HEK293 (cell line): ENCODE measurements around the gene DUSP18.

ENCODE experiments used
- CTCF ChIA-PET: fragments of 350-600 bp; formaldehyde crosslinking; extraction: SDS; loops from one replicate; lab custom pipeline; 2021; ENCODE audit warnings: antibody characterized with exemption; lab: Yijun Ruan, JAX
- POLR2A ChIA-PET: fragments of 300-600 bp; formaldehyde crosslinking; extraction: SDS; loops from one replicate; lab custom pipeline; 2020; ENCODE audit warnings: antibody characterized with exemption, inconsistent platforms; lab: Yijun Ruan, JAX
- H3K27ac ChIP-seq: fragments of 200-500 bp; sonication (Bioruptor generic); 2 replicates; pipeline ENCODE4 v1.5.1; 2014; ENCODE audit warnings: low read depth, low read length, control low read depth, inconsistent platforms; ENCODE audit errors: extremely low read depth
- H3K36me3 ChIP-seq, 2 experiments: fragments of 200-500 bp in 1 of 2; sonication (Bioruptor generic) in 1 of 2; 1 replicate in 1 of 2; 2 replicates in 1 of 2; pipeline ENCODE4 v1.5.1; 2014 to 2017; ENCODE audit warnings: inconsistent platforms in 2 of 2, low read length in 2 of 2; ENCODE audit not compliant: control insufficient read depth in 2 of 2, insufficient read depth in 1 of 2
- H3K4me1 ChIP-seq: fragments of 200-500 bp; sonication (Bioruptor generic); 2 replicates; pipeline ENCODE4 v1.5.1; 2014; ENCODE audit warnings: mild to moderate bottlenecking, low read length, inconsistent platforms; ENCODE audit not compliant: control insufficient read depth, insufficient read depth
- H3K4me3 ChIP-seq: 2 replicates; pipeline ENCODE4 v1.5.1; 2011; ENCODE audit warnings: low read depth, mild to moderate bottlenecking, control low read depth, low read length, moderate library complexity
- H3K9me3 ChIP-seq: fragments of 200-500 bp; sonication (Bioruptor generic); 2 replicates; pipeline ENCODE4 v1.5.1; 2014; ENCODE audit warnings: low read depth, low read length, inconsistent platforms; ENCODE audit not compliant: control insufficient read depth, insufficient read depth
- FEZF1 ChIP-seq: fragments of 450-650 bp; formaldehyde crosslinking; IDR thresholded peaks from 2 replicates; pipeline ENCODE4 v1.5.1; 2016; ENCODE audit warnings: missing biosample characterization, missing genetic modification characterization
- GLIS1 ChIP-seq: fragments of 450-650 bp; formaldehyde crosslinking; IDR thresholded peaks from 2 replicates; pipeline ENCODE4 v1.5.1; 2016; ENCODE audit warnings: missing biosample characterization, missing genetic modification characterization
- KLF16 ChIP-seq: fragments of 450-650 bp; formaldehyde crosslinking; IDR thresholded peaks from 2 replicates; pipeline ENCODE4 v1.5.1; 2017; ENCODE audit warnings: missing biosample characterization, missing genetic modification characterization
- KLF7 ChIP-seq: fragments of 450-650 bp; formaldehyde crosslinking; IDR thresholded peaks from 2 replicates; pipeline ENCODE4 v1.5.1; 2016; ENCODE audit warnings: missing biosample characterization, missing genetic modification characterization, borderline replicate concordance
- KLF8 ChIP-seq: fragments of 450-650 bp; formaldehyde crosslinking; IDR thresholded peaks from 2 replicates; pipeline ENCODE4 v1.5.1; 2016; ENCODE audit warnings: missing biosample characterization, missing genetic modification characterization
- KLF9 ChIP-seq: fragments of 450-650 bp; formaldehyde crosslinking; IDR thresholded peaks from 2 replicates; pipeline ENCODE4 v1.5.1; 2016; ENCODE audit warnings: missing biosample characterization, missing genetic modification characterization, low read depth
- YY1 ChIP-seq: fragments of 450-650 bp; formaldehyde crosslinking; IDR thresholded peaks from 2 replicates; pipeline ENCODE4 v1.5.1; 2018; ENCODE audit warnings: missing biosample characterization, missing genetic modification characterization
- ZBTB1 ChIP-seq: fragments of 450-650 bp; formaldehyde crosslinking; IDR thresholded peaks from 2 replicates; pipeline ENCODE4 v1.5.1; 2016; ENCODE audit warnings: missing biosample characterization, missing genetic modification characterization
- ZBTB7A ChIP-seq: fragments of 450-650 bp; formaldehyde crosslinking; IDR thresholded peaks from 2 replicates; pipeline ENCODE4 v1.5.1; 2016; ENCODE audit warnings: low read depth, missing biosample characterization, missing genetic modification characterization
- ZFHX2 ChIP-seq: fragments of 450-650 bp; formaldehyde crosslinking; conservative IDR thresholded peaks from 2 replicates; pipeline ENCODE4 v1.5.1; 2016; ENCODE audit warnings: missing biosample characterization, missing genetic modification characterization
- ZFP3 ChIP-seq: fragments of 450-650 bp; formaldehyde crosslinking; IDR thresholded peaks from 2 replicates; pipeline ENCODE4 v1.5.1; 2016; ENCODE audit warnings: low read depth, missing biosample characterization, missing genetic modification characterization
- ZFP41 ChIP-seq: fragments of 450-650 bp; formaldehyde crosslinking; IDR thresholded peaks from 2 replicates; pipeline ENCODE4 v1.5.1; 2016; ENCODE audit warnings: missing biosample characterization, missing genetic modification characterization, borderline replicate concordance
- ZNF112 ChIP-seq: fragments of 450-650 bp; formaldehyde crosslinking; IDR thresholded peaks from 2 replicates; pipeline ENCODE4 v1.5.0; 2017; ENCODE audit warnings: missing biosample characterization, missing genetic modification characterization
- ZNF133 ChIP-seq: fragments of 450-650 bp; formaldehyde crosslinking; IDR thresholded peaks from 2 replicates; pipeline ENCODE4 v1.5.1; 2016; ENCODE audit warnings: missing biosample characterization, missing genetic modification characterization
- ZNF16 ChIP-seq: fragments of 450-650 bp; formaldehyde crosslinking; IDR thresholded peaks from 2 replicates; pipeline ENCODE4 v1.5.1; 2016; ENCODE audit warnings: low read depth, missing biosample characterization, missing genetic modification characterization
- ZNF274 ChIP-seq, 2 experiments: fragments of 200-500 bp in 1 of 2; fragments of 450-650 bp in 1 of 2; sonication (Bioruptor generic) in 1 of 2; formaldehyde crosslinking in 1 of 2; IDR thresholded peaks; 2 replicates each; pipeline versions ENCODE4 v1.5.1 to v1.6.1; 2014 to 2016; ENCODE audit warnings: borderline replicate concordance in 1 of 2, inconsistent platforms in 1 of 2, low read length in 1 of 2, missing biosample characterization in 1 of 2, missing genetic modification characterization in 1 of 2
- ZNF366 ChIP-seq: fragments of 450-650 bp; formaldehyde crosslinking; conservative IDR thresholded peaks from 2 replicates; pipeline ENCODE4 v1.5.1; 2016; ENCODE audit warnings: missing biosample characterization, missing genetic modification characterization
- ZNF394 ChIP-seq: fragments of 450-650 bp; formaldehyde crosslinking; IDR thresholded peaks from 2 replicates; pipeline ENCODE4 v1.5.1; 2016; ENCODE audit warnings: missing biosample characterization, missing genetic modification characterization, mild to moderate bottlenecking, moderate library complexity, borderline replicate concordance
- ZNF549 ChIP-seq: fragments of 450-650 bp; IDR thresholded peaks from 2 replicates; pipeline ENCODE4 v1.5.1; 2018; ENCODE audit warnings: missing biosample characterization, missing genetic modification characterization, mild to moderate bottlenecking, inconsistent platforms, moderate library complexity
- ZNF555 ChIP-seq: fragments of 450-650 bp; formaldehyde crosslinking; conservative IDR thresholded peaks from 2 replicates; pipeline ENCODE4 v1.5.1; 2017; ENCODE audit warnings: missing biosample characterization, mild to moderate bottlenecking, missing genetic modification characterization, inconsistent platforms
- ZNF558 ChIP-seq: fragments of 450-650 bp; formaldehyde crosslinking; IDR thresholded peaks from 2 replicates; pipeline ENCODE4 v1.5.1; 2016; ENCODE audit warnings: missing biosample characterization, missing genetic modification characterization
- ZNF660 ChIP-seq: fragments of 450-650 bp; IDR thresholded peaks from 2 replicates; pipeline ENCODE4 v1.5.1; 2018; ENCODE audit warnings: missing biosample characterization, mild to moderate bottlenecking, missing genetic modification characterization
- ZNF747 ChIP-seq: fragments of 450-650 bp; formaldehyde crosslinking; IDR thresholded peaks from 2 replicates; pipeline ENCODE4 v1.5.1; 2016; ENCODE audit warnings: missing biosample characterization, missing genetic modification characterization
- ZNF76 ChIP-seq: fragments of 450-650 bp; formaldehyde crosslinking; IDR thresholded peaks from 2 replicates; pipeline ENCODE4; 2016; ENCODE audit warnings: low read depth, missing biosample characterization, missing genetic modification characterization, borderline replicate concordance
- ZNF785 ChIP-seq: fragments of 450-650 bp; formaldehyde crosslinking; IDR thresholded peaks from 2 replicates; pipeline ENCODE4 v1.5.1; 2016; ENCODE audit warnings: missing biosample characterization, missing genetic modification characterization
- ZNF830 ChIP-seq: fragments of 450-650 bp; IDR thresholded peaks from 2 replicates; pipeline ENCODE4 v1.5.0; 2018; ENCODE audit warnings: missing biosample characterization, missing genetic modification characterization, low read depth, mild to moderate bottlenecking, moderate library complexity
- TF ChIP-seq, protein P1 (sequence below): fragments of 450-650 bp; formaldehyde crosslinking; IDR thresholded peaks from 2 replicates; pipeline ENCODE4 v1.5.1; 2017; ENCODE audit warnings: missing biosample characterization, missing genetic modification characterization
- TF ChIP-seq, protein P2 (sequence below): fragments of 450-650 bp; formaldehyde crosslinking; conservative IDR thresholded peaks from 2 replicates; pipeline ENCODE4 v1.5.1; 2016; ENCODE audit warnings: low read depth, missing biosample characterization, missing genetic modification characterization
- TF ChIP-seq, protein P3 (sequence below): fragments of 450-650 bp; formaldehyde crosslinking; IDR thresholded peaks from 2 replicates; pipeline ENCODE4 v1.5.1; 2016; ENCODE audit warnings: missing biosample characterization, missing genetic modification characterization

DUSP18 gene

GRCh38 chr22:30687358-30687757 is 19.7 kb upstream of the DUSP18 start (continued):
- TF ChIP-seq, protein P1, sequence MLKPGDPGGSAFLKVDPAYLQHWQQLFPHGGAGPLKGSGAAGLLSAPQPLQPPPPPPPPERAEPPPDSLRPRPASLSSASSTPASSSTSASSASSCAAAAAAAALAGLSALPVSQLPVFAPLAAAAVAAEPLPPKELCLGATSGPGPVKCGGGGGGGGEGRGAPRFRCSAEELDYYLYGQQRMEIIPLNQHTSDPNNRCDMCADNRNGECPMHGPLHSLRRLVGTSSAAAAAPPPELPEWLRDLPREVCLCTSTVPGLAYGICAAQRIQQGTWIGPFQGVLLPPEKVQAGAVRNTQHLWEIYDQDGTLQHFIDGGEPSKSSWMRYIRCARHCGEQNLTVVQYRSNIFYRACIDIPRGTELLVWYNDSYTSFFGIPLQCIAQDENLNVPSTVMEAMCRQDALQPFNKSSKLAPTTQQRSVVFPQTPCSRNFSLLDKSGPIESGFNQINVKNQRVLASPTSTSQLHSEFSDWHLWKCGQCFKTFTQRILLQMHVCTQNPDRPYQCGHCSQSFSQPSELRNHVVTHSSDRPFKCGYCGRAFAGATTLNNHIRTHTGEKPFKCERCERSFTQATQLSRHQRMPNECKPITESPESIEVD (tag by site-specific recombination) = no peak
- TF ChIP-seq YY1 (tag by site-specific recombination) (no peak), ZBTB7A (tag by site-specific recombination) (no peak), ZBTB1 (no peak)

GRCh38 chr22:30685178-30685577 is 17.5 kb upstream of the DUSP18 start:
- CTCF ChIA-PET = interaction anchor here (1.1 to 2.9 kb wide), 2 partner anchors 16 to 50 kb away, joined by 3 to 11 read pairs; partner anchors contain the start of gene SLC35E4
- TF ChIP-seq ZNF747 (tag by site-specific recombination) (no peak), ZNF366 (tag by site-specific recombination) (no peak), ZNF394 (tag by site-specific recombination) (0 out of 2 replicates have a peak, but pooled peaks have one; percentile 12), KLF7 (tag by site-specific recombination) (no peak), ZFP41 (tag by site-specific recombination) (no peak), ZNF555 (tag by site-specific recombination) (no peak), ZFP3 (no peak)
- H3K27ac ChIP-seq = no peak overlapping the region
- H3K4me1 ChIP-seq = no peaks in the 10 kb centered on the region
- H3K9me3 ChIP-seq = no peaks in the 10 kb centered on the region
- H3K36me3 ChIP-seq = no peaks in the 10 kb centered on the region
- H3K4me3 ChIP-seq = no peak overlapping the region
- POLR2A ChIA-PET = no interaction called here

- H3K27ac ChIP-seq = no peak overlapping the region
- H3K9me3 ChIP-seq = no peaks in the 10 kb centered on the region
- H3K4me3 ChIP-seq = no peak overlapping the region
- H3K36me3 ChIP-seq = no peaks in the 10 kb centered on the region
- ChIA-PET CTCF (interaction anchor here (0.9 to 1.5 kb wide), 2 partner anchors 47 to 73 kb away, joined by 4 read pairs; no protein-coding TSS in a partner anchor), POLR2A (interaction anchor here (1.0 kb wide), 1 partner anchor 12 kb away, joined by 5 read pairs; no protein-coding TSS in a partner anchor)
- H3K4me1 ChIP-seq = no peaks in the 10 kb centered on the region
- TF ChIP-seq ZNF785 (tag by site-specific recombination) (no peak), ZFHX2 (tag by site-specific recombination) (no peak), ZNF16 (tag by site-specific recombination) (no peak), ZNF660 (tag by site-specific recombination) (no peak), FEZF1 (tag by site-specific recombination) (no peak), GLIS1 (tag by site-specific recombination) (no peak), ZNF133 (tag by site-specific recombination) (no peak), ZNF830 (tag by site-specific recombination) (no peak), KLF9 (tag by site-specific recombination) (no peak), ZNF274 (IDR thresholded peaks at IDR 0.05; ENCODE audit: low read length) (no peak), ZNF274 (tag by site-specific recombination; IDR thresholded peaks at IDR 0.05; ENCODE audit: borderline replicate concordance) (no peak), KLF16 (no peak), ZNF549 (tag by site-specific recombination) (no peak), KLF7 (tag by site-specific recombination) (no peak), ZNF112 (tag by site-specific recombination) (no peak), ZNF76 (tag by site-specific recombination) (no peak), KLF8 (tag by site-specific recombination) (no peak), ZNF558 (no peak)
- TF ChIP-seq, protein P2, sequence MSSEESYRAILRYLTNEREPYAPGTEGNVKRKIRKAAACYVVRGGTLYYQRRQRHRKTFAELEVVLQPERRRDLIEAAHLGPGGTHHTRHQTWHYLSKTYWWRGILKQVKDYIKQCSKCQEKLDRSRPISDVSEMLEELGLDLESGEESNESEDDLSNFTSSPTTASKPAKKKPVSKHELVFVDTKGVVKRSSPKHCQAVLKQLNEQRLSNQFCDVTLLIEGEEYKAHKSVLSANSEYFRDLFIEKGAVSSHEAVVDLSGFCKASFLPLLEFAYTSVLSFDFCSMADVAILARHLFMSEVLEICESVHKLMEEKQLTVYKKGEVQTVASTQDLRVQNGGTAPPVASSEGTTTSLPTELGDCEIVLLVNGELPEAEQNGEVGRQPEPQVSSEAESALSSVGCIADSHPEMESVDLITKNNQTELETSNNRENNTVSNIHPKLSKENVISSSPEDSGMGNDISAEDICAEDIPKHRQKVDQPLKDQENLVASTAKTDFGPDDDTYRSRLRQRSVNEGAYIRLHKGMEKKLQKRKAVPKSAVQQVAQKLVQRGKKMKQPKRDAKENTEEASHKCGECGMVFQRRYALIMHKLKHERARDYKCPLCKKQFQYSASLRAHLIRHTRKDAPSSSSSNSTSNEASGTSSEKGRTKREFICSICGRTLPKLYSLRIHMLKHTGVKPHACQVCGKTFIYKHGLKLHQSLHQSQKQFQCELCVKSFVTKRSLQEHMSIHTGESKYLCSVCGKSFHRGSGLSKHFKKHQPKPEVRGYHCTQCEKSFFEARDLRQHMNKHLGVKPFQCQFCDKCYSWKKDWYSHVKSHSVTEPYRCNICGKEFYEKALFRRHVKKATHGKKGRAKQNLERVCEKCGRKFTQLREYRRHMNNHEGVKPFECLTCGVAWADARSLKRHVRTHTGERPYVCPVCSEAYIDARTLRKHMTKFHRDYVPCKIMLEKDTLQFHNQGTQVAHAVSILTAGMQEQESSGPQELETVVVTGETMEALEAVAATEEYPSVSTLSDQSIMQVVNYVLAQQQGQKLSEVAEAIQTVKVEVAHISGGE (tag by site-specific recombination) = no peak
- TF ChIP-seq, protein P3, sequence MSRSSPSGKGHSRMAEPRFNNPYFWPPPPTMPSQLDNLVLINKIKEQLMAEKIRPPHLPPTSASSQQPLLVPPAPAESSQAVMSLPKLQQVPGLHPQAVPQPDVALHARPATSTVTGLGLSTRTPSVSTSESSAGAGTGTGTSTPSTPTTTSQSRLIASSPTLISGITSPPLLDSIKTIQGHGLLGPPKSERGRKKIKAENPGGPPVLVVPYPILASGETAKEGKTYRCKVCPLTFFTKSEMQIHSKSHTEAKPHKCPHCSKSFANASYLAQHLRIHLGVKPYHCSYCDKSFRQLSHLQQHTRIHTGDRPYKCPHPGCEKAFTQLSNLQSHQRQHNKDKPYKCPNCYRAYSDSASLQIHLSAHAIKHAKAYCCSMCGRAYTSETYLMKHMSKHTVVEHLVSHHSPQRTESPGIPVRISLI = no peak
Measured at GRCh38 chr22:30681831-30682230, 14.2 kb upstream of the DUSP18 start.
